A673 (cell line): ENCODE results near the gene PDAP1.

Experiments
- EZH2 ChIP-seq: fragments of 200-600 bp; sonication (generic); IDR thresholded peaks from 2 replicates; pipeline ENCODE4 v1.6.1; 2017; ENCODE audit warnings: borderline replicate concordance, low read depth, mild to moderate bottlenecking, mixed read lengths, antibody characterized with exemption, low read length; ENCODE audit not compliant: poor library complexity, severe bottlenecking
- TF ChIP-seq, protein P1 (sequence below): fragments of 300-800, 200-600 bp; sonication (generic); conservative IDR thresholded peaks from 2 replicates; pipeline ENCODE4 v1.5.1; 2017; ENCODE audit warnings: low read depth, mild to moderate bottlenecking, antibody characterized with exemption, low read length, moderate library complexity, mixed read lengths

GRCh38 chr7:99394188-99394502 lies 14.3 kb downstream of the PDAP1 start:
- TF ChIP-seq EZH2, result no peak
- TF ChIP-seq, protein P1, sequence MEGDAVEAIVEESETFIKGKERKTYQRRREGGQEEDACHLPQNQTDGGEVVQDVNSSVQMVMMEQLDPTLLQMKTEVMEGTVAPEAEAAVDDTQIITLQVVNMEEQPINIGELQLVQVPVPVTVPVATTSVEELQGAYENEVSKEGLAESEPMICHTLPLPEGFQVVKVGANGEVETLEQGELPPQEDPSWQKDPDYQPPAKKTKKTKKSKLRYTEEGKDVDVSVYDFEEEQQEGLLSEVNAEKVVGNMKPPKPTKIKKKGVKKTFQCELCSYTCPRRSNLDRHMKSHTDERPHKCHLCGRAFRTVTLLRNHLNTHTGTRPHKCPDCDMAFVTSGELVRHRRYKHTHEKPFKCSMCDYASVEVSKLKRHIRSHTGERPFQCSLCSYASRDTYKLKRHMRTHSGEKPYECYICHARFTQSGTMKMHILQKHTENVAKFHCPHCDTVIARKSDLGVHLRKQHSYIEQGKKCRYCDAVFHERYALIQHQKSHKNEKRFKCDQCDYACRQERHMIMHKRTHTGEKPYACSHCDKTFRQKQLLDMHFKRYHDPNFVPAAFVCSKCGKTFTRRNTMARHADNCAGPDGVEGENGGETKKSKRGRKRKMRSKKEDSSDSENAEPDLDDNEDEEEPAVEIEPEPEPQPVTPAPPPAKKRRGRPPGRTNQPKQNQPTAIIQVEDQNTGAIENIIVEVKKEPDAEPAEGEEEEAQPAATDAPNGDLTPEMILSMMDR, result no peak
